C4-2B (cell line): Measurements from ENCODE around the gene GAL3ST1.

Experiments
- CTCF ChIP-seq: fragments of 450-650 bp; conservative IDR thresholded peaks from 2 replicates; pipeline ENCODE4 v1.5.1; 2017; ENCODE audit warnings: mild to moderate bottlenecking
- ZFX ChIP-seq: fragments of 450-650 bp; IDR thresholded peaks from 2 replicates; pipeline ENCODE4 v1.6.1; 2017

DNA sequence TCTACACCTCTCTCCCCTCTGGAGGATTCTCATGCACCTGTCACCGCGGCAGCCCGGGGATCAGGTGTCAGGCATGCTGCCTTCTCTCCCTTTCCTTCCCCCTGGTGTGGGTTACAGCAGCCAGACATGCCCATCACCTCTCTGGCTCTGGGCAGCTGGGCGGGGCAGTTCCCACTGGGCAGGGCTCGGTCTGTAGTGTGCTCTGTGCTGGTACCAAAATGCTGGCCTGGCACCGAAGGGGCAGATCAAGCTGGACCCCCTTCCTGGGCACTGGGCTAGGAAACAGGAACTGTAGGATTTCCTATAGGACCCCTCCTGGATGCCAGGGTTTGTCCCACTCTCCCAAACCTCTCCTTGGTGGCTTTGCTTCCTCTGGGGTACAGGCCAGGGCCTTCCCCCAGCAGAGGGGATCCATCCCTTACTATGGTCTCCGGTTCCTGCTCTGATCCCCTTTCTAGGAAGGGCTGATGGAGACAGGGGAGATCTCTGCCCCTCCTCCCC, 821 bp downstream of the GAL3ST1 start:
- TF ChIP-seq CTCF = no peak
- TF ChIP-seq ZFX = no peak
